Epithelial cell of esophagus (primary cell): ENCODE results near the gene TPX2.

Experiments used
- DNase-seq: peaks from one replicate; pipeline ENCODE4 v3.0.0; 2010; ENCODE audit warnings: low read depth
- H3K4me3 ChIP-seq: 2 replicates; pipeline ENCODE4 v1.5.1; 2011; ENCODE audit warnings: mild to moderate bottlenecking, low read length, control low read depth
- TF ChIP-seq, protein P1 (sequence below): IDR thresholded peaks from 2 replicates; pipeline ENCODE4 v1.5.1; 2011; ENCODE audit warnings: low read depth, mild to moderate bottlenecking, low read length, control low read depth, inconsistent platforms; ENCODE audit not compliant: insufficient read depth; ENCODE audit errors: missing control alignments

Gene TPX2

DNA sequence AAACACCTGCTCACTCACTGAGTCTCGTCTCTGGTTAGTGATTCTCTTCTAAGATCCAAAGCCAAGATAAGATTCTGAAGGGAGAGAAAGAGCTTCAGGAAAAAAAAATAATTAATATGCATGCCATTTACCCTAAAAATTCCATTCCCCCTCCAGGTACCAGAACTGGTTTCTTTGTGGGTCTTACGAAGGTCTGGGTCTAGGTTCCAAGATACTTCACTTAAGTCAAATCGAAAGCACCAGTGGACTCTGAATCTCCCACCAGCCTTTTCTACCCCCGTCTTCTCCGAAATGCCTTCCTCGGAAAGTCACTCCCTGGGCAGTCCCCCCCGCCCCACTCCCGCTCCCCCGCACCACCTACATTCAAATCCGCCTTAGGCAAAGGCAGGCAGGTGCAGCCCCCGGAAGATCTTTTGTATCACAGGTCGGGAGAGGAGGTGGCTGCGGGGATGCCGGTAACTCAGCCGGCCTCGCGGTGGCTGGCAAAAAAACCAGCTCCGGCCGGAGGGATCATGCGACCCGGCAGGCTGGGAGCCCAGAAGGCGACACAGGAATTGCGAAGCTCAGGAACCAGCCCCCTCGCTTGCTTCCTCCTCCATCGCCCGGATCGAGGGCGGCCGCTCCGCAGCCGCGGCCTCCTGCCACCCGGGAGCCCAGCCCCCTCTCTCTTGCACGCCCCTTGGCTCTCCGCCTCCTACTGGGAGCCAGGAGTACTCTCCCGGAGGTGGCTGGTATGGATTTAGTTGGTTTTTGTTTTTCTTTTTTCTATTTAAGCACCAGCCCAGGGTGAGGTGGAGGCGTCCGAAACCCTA is 16.6 kb upstream of the TPX2 start, which contains the start of gene BCL2L1:
BCL2L1 (minus strand) TSS at position 612 of the 812 bp plus-strand sequence. CDS start 650 bp downstream, outside the sequence.
- peak within 1 kb of the TSS; percentile 88 for H3K4me3 ChIP-seq
- TF ChIP-seq, protein P1, sequence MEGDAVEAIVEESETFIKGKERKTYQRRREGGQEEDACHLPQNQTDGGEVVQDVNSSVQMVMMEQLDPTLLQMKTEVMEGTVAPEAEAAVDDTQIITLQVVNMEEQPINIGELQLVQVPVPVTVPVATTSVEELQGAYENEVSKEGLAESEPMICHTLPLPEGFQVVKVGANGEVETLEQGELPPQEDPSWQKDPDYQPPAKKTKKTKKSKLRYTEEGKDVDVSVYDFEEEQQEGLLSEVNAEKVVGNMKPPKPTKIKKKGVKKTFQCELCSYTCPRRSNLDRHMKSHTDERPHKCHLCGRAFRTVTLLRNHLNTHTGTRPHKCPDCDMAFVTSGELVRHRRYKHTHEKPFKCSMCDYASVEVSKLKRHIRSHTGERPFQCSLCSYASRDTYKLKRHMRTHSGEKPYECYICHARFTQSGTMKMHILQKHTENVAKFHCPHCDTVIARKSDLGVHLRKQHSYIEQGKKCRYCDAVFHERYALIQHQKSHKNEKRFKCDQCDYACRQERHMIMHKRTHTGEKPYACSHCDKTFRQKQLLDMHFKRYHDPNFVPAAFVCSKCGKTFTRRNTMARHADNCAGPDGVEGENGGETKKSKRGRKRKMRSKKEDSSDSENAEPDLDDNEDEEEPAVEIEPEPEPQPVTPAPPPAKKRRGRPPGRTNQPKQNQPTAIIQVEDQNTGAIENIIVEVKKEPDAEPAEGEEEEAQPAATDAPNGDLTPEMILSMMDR, result peak; percentile 81
- DNase-seq, result peak; percentile 89

DNA sequence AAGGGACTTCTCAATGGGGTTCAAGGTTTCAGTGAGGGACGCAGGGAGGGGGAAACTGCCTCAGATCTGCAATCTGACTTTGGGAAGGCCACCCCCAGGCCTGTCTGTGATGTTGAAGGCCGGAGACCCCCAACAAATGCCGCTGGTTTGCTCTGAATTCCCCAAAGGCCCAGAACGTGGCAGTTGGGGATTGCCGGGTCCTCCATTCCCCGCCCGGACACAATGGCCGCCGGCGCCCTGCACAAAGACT is 16.1 kb upstream of the TPX2 start:
- peak overlapping the region; percentile 88 for H3K4me3 ChIP-seq
- DNase-seq, result no peak
- TF ChIP-seq, protein P1, result no peak

DNA sequence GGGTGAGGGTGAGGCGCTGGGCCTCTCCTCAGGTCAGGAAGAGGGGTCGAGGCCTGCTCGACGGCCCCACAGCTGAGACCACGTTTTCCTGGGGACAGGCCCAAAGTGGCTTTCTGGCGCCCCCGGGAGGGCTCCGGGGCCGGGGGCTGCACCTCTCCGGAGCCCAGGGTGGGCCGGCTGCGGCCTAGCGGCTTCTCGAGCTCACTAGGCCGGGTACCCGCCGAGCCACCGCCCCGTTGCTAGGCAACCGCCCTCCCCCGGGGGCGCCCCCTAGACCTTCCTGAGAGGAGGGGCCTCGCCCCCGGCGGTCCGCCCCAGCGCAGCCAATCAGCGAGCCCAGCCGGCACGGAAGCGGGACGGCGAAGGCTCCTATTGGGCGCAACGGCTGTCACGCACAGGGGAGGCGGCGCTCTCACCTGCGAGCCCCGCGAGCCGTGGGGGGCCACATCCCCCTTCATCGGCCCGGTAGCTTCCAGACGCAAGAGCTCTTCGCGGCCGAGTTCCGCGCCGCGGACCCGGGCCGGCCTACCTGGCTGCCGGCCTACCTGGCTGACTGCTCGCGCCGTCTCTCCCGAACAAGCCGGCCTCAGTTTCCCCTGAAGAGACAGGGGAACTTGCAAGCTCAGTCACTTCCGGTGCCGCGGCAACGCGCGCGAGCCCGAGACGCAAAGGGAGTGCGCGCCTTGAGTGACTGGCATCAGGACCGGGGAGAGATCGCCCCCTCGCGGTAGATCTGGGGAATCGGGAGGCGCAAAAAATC is 15.6 kb upstream of the TPX2 start:
- peak overlapping the region; percentile 88 for H3K4me3 ChIP-seq
- peak; percentile 98 for DNase-seq
- TF ChIP-seq, protein P1, result peak; percentile 83

DNA sequence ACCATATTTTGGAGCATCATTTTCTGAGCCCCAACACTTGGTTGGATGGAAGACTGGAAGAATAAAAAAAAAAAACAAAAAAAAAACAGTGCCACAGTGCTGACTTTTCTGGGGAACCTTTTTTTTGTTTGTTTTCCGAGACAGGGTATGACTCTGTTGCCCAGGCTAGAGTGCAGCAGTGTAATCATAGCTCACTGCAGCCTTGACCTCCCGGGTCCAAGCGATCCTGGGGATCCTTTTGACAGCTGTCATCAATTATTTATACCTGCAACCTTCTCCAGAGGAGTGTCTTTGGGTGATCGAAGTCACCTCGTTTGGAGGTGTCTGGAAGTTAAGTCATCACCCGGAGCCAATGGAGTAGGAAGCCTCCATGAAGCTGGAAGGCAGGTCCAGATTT is 7.8 kb upstream of the TPX2 start:
- DNase-seq, result no peak
- no peak overlapping the region for H3K4me3 ChIP-seq
- TF ChIP-seq, protein P1, result no peak

DNA sequence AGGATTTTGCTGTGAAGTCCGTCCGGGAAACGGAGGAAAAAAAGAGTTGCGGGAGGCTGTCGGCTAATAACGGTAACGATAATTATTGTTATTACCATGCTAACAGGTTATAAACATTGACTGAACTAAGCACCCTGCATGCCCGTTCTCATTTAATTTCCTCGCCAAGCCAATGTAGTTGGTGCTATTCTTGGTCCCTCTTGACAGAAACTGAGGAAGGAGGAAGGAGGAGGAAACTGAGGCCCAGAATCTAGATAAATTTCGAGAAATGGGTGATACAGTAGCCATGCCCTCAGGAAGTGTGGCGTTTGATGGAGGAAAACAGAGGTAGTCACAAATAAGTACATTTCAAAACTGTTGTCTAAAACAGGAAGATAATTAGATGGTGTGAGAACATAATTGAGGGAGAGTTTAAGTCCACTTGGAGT is 474 bp downstream of the TPX2 start:
- TF ChIP-seq, protein P1, result no peak
- DNase-seq, result no peak
- peak overlapping the region; percentile 64 for H3K4me3 ChIP-seq

DNA sequence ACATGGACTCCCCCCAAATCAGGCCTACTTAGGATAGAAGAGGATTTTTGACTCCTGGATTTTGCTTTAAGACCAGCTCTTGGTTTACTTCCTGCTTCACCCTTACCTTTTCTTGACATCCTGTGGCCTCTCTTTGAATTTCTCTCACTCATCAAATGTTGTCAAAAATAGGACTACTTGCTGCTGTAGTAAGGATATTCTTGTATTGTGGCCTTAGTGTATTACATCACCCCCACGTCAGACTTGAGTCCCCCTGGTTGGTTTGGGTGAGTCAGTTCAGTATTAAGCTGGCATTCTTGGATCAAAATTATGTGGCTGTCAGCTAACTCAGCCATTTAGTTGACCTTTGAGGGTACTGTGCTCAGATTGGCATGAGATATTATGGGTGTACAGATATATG is 1.1 kb downstream of the TPX2 start:
- TF ChIP-seq, protein P1, result no peak
- peak overlapping the region; percentile 64 for H3K4me3 ChIP-seq
- peak; percentile 59 for DNase-seq
